GM21619 (cell line): ENCODE data around the gene ARFGAP2.

Experiments used
- ATAC-seq: cut with Tn5 transposase; IDR thresholded peaks from one replicate; pipeline ENCODE4 v1.9.1; 2021; ENCODE audit not compliant: unreplicated experiment

The ARFGAP2 gene

DNA sequence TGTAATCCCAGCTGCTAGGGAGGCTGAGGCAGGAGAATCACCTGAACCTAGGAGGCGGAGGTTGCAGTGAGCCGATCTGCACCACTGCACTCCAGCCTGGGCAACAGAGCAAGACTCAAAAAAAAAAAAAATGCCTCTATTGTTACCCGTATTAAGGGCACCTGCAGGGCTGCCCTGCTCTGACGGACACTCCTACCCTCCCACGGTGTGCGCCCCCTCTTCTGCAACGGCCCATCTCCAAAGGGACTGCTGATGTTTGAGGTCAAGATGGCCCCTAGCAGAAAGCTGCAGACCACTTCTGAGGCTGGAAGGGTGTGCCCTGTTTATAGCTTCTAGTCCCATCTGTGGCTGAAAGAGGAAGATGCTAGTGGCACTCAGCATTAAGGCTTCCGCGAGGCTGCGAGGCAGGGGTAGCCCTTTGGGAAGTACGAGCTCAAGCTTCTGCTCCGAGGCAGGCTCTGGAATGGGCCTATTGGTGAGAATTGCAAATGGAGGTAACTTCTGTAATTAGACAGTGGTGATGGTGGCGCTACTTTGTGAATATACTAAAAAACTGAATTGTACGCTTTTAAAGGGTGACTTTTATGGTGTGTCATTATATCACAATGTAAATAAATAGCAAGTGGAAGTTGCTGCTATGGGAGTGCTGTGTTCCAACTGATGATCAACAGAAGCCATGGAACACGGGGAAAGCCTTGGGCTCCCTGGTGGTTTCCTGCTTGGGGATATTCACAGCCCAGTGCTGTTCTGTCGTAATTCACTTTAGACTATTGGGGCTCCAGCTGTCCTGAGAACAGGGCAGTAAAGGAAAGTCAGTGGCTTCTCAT, 24.3 kb downstream of the ARFGAP2 start:
- ATAC-seq = no peak

DNA sequence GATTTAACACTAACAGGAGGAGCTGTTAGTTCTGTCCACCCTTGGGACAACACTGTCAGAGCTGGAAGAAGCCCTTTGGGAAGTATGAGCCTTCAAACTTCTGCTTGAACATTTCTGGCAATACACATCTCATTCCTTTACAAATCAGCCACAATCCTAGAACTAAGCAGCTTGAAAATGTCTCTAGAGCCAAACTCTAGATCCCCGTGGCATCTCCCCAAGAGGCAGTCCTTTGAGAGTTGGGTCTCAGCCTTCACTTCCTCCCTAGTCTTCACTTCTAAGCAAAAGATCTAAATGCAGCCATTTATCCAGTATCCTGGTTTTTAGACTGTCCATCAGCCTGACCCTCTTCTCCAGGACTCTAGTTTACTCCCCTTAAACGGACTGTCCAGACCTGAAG, 26.9 kb downstream of the ARFGAP2 start:
- no peak for ATAC-seq

DNA sequence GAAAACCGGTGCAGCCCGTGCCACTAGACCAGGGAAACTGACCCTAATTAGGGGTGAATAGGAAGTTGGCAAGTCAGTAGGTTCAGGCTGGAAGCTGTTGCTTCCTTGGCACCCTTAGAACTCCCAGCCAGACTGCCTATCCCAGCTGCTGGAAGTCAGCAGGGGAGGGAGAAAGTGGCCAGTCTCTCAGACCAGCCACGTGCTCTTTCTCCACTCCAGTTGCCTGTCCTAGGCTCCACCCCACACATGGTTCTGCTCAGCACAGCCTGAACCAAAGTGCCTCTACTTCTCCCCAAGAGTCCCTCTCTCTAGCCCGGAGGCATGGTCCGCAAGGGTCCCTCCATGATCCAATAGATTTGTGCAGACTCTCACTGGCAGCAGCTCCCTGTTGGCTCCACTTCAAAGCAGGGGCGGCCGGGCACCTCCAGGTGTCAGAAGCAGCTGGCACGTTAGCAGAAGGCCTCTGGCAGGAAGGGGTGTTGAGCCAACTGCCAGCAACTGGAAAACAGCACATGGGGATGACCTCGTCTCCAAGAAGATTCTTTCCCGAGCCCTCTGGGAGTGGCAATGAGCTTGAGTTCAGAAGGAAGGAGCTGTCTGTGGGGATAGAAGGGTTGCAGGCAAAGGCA, 27.7 kb downstream of the ARFGAP2 start:
- ATAC-seq = no peak

DNA sequence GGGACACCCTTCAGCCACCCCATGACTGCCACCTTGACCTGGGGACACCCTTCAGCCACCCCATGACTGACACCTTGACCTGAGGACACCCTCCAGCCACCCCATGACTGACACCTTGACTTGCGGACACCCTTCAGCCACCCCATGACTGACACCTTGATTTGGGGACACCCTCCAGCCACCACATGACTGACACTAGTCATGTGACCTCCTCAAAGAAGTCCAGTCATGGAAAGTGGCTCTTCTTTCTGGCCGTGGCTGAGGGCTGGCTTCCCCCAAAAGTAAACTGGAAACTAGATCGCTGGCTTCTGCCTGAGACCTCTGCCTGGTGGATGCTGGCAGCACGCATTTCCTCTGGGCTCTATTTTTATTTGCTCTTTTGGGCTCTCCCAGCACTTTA, 28.4 kb downstream of the ARFGAP2 start:
- ATAC-seq = no peak

DNA sequence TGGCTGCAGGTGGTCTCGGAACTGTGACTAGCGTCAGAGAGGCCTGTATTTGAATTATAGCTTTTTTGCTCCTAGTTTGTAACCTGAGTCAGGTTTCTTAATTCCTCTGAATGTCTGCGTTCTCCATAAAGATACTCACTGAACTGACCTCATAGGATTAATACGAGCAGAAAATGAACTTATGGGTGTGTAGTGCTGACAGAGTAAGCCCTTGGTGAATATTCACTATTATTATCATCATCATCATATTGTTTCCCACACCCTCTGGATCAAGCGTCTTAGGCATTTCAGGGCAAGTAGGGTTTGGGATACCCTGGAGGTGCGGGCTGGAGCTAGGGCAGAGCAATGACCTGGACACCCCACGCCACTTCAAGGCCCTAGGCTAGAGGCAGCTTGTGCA, 29.0 kb downstream of the ARFGAP2 start:
- no peak for ATAC-seq

DNA sequence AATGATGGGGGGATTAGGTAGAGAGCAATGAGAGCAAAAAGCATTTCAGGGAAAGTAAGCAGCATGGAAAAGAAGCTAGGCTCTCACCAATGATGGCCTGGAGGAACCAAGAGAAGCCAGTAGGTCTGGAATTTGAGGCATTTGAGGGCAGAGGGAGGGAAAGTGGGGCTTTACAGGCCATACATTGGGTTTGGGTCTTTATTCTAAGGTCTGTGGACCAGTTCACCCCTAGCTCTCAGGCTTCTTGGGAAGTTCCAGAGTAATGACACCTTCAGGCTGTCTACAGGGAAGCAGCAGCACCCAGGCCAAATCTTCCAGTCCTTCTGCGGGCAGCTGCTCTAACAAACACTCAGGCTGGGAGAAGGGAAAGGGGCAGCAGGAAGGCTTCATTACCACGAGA, 29.4 kb downstream of the ARFGAP2 start:
- ATAC-seq = no peak

DNA sequence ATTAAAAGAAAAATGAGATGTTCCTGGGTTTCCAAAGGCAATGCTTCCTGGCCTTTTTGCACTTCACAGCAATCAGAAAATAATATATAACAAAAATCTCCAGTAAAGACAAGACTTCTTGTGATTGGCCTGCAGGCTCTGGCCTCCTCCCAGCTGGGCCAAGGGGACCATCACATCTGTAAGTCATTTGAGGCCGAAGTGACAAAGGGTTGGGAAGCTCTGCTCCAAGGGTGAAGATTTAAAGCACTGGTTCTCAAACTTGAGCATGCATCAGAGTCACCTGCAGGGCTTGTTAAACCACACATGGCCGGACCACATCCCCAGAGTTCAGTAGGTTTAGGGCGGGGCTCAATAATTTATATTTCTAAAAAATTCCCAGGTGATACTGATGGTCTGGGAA, 32.1 kb downstream of the ARFGAP2 start:
- no peak for ATAC-seq

DNA sequence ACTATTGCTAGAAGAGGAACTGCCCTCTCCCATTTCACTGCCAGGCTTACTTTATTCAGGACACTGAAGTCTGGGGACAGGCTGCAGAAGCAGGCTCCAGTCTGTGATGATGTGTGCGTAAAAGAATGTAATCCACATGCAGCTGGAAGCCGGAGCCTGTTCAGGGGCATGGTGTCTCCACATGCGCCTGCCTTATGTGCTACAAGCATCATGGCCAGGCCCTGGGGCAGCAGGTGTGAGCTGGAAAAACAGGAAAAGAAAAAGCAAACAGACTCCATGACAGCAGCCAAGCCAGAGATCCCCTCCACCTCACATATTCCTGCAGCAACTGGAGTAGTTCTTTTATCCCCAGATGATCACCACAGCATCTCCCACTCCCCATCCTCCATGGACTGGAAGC, 33.4 kb downstream of the ARFGAP2 start:
- ATAC-seq = no peak

DNA sequence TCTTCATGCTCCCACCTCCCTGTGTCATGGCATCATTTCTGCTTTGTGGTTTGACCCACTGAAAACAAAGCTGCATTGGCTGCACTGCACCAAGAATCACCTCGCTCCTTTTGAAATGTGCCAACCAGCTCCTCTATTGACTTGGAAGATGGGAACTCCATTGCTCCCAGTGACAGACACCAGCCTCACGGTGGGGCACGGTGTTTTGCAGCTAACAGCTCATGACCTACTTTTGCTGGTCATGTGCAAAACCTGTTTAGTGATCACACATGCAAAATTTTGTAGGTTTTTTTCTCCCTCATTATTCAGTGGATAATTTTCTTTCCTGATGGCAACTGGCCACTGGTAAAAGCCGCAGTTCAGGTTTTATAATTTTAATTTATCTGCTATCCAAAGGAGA, 36.8 kb downstream of the ARFGAP2 start:
- no peak for ATAC-seq

DNA sequence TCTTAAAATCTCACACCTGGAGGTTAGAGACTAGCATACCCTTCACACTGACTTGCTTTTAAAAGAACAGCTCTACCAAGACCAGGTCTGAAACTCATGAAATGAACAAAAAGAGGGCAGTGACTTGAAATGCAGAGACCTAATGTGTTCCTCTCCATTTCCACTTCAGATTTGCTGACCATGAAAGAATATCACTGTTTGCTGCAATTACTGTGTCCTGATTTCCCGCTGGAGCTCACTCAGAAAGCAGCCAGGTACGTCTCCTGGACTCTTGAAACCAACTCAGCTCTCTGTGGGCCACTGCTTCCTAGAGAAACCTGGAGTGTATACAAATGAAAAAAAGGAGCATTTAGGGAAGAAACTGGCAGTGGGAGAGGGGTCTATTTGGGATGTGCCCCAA, 39.2 kb downstream of the ARFGAP2 start:
- ATAC-seq = no peak

DNA sequence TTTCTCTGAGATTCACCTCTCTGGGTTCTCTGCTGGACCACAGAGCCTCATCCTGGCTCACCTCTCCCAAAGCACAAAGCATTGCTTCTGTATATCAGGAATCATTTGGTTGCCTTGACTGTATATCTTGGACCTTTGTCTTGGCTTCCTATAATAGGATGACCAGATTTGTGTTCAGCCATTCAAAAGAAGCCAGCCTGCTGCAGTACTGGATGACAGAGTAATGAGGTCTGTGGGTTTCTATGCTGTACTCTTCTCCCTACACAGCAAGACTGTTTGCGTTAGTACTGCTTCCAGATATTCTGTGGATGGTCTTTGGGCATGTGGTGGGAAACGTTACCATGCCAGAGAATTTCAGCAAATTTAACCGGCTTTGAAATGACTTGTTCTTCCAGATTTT, 39.8 kb downstream of the ARFGAP2 start:
- ATAC-seq = no peak

DNA sequence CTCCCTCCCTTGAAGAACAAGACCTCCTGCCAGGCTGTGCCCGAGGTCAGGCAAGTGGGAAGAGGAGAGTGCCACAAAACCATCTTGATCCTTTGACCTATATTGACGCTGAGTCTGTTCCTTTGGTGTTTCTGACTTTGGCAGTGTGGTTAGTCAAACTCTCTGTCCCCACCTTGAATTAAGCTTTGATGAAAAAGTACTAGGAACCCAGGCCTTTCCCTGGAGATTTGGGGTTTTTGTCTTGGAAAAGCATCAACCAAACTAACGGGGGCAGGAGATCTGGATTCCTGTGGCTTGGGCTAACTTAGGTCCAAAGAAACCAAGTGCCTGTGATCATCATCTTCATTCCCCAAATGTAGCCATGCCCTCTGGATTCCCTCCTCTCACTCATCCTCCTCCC, 40.4 kb downstream of the ARFGAP2 start:
- ATAC-seq = no peak

DNA sequence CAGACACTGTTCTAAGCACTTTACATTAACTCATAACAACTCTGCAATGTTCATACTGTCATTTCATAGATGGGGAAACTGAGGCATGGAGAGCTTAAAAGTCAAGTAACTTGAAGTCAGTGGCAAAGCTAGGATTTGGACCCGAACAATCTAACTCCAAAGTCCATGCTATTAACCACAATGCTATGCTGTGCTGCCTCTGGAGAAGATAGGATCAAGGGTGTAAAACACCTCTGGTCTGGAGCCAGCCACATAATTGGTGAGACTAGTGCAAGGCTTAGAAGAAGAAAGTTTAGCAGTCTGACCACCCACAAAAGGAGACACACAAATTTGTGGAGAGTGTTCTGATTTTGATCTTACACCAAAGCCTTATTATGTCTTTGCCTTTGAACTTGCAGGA, 43.7 kb downstream of the ARFGAP2 start:
- no peak for ATAC-seq

DNA sequence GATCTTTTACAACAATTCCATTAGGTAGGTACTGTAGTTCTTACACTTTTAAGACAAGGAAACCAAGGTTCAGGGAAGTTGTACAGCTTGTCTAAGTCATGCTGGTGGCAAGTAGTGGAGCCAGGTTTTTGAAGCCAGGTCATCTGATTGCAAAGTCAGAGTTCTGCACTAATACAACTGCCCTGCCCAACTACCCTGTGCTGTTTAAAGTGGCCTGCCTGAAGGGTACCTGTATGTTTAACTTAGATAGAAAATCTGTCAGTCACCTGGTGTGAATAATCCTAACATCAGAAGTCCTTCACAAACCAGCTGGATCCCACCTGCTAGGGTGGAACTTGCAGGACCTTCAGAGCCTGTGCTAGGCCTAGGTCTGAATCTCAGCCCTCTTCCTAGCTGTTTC, 44.2 kb downstream of the ARFGAP2 start:
- ATAC-seq = no peak

DNA sequence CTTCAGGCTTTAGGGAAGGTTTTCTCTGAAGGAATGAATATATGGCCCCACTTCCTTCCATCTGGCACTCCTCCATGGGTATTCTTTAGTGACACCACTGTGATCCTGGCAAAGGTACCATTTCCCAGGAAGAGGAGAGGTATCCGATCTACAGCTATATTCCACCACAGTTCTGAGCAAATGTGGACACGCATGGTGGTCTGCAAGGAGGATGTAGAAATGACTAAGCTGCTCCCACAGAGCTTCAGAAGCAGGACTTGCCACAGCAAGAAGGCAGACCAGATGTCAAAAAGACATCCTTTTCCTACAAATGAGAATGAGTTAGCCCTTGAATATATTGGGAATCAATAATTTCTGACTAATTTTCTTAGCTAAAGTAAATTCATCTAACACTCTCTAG, 45.5 kb downstream of the ARFGAP2 start:
- ATAC-seq = no peak

DNA sequence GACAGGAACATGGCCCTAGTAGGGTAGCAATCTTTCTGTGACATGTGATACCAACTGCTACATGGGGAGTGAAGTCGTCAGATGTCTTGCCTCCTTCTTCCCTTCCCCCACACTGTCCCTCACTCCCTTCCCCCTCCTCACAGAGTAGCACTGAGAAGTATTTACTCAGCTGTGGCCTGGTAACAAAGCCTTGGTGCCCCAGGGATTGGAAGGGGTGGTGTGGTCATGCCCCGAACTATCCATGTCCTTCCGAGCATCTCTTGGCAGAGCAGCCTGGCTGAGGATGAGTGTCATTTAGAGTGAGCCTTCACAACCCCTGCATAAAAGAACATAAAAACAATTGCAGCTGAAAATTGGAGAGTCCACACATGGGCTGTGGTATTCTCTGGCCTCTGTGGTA, 46.1 kb downstream of the ARFGAP2 start:
- ATAC-seq = no peak

DNA sequence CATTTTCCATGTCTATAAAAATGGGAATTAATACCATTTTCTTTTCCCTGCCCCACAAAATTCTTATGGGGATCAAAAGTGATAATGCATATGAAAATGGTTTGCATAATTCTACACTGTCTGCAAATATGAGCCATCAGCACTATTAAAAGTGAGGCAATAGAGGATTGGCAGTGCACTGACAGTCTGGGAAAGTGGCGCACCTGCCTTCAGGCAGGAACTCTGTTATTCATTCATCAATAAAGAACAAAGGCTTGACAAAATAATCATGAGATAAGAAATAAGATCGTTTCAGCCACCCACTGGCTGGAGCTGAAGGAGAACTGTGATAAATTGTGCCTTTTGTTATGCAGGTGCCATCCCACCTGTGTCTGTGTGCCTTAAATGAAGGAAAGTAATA, 49.5 kb downstream of the ARFGAP2 start:
- ATAC-seq = no peak

DNA sequence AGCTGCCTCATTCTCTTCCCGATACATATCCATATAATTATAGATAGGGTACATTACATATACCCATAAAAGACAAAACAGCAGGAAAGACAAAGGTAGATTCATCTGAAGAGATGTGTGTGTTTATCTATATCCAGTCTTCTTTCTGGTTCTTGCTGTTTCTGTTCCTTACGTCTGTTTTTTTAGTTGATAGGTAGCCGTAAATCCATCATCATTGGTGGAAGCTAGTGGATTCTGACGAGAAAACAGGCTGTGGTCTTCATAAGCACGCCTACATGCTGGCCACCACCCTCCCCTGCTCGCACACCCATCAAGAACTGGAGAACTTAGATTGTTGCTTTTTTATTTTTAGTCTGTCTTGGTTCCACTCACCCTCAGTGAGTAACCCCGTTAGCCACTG, 51.6 kb downstream of the ARFGAP2 start:
- no peak for ATAC-seq

DNA sequence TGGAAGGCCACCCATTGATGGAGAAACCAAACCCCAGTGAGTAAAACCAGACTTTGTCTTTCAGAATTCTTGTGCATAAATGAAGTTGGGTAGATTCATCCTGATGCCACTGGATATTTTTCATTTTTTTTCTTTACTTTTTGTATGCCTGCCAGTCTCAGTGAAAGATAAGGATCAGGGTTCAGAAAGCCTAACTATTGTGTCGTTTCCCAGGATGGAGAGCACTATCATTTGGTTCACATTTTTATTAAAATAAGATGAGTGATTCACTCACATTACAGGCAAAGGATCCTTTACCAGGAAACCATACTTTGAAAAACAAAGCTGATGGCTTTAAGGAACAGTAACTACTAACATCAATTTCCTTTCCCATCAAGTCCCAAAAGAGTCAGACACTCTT, 52.0 kb downstream of the ARFGAP2 start:
- no peak for ATAC-seq

DNA sequence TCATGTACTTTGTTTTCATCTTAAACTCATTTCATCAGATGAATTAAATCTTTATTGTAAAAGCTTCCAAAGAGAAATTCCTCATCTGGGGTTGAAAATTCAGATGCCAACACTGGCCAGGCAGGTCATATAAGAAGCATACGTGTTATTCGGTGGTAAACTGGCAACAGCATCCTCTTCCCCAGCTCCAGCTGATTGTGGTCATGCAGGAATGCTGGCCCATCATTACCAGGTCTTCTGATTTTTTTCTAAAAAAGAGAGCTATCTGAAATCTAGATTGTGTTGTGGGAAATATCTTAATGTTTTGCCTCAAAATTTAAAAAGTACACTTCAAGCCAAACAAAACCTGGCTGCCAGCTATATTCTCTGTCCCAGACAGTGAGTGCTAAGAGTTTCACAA, 53.6 kb downstream of the ARFGAP2 start:
- ATAC-seq = no peak

DNA sequence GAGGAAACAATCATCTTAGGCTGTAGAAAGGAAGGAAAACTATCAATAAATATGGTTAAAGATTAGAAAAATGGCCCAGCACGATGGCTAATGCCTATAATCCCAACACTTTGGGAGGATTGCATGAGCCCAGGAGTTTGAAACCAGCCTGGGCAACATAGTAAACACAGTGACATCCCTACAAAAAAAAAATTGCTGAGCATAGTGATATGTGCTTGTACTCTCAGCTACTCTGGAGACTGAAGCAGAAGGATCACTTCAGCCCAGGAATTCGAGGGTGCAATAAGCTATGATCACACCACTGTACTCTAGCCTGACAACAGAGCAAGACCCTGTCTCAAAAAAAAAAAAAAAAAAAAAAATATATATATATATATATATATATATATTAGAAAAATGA, 54.9 kb downstream of the ARFGAP2 start:
- ATAC-seq = no peak

DNA sequence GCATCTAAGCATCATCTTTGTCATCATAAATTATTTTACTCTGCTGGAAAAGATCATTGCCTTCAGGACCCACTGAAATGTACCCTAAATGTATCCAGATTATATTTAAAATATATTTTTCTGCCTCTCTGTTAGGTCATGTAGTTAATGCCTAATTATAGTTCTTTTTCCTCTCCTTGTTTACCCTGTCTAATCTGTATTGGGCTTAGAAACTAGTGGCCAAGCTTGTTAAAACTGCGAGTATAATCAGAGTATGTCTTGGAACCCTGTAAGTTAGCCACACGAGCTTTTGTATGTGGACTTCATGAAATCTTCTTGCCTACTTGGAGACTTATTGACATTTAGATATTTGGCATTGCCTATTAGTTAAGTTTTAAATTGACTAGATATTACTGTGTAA, 55.6 kb downstream of the ARFGAP2 start:
- ATAC-seq = no peak
